A549 (cell line): Measurements from ENCODE around the gene ZNF525.

Source experiments
- CEBPB ChIP-seq, 2 experiments: fragments of >200 bp in 1 of 2; sonication (Bioruptor Twin) in 1 of 2; formaldehyde crosslinking in 1 of 2; IDR thresholded peaks; 2 replicates each; pipeline ENCODE4 v1.6.1; 2012 to 2016
- CTCF ChIP-seq: fragments of >200 bp; sonication (Bioruptor Twin); formaldehyde crosslinking; IDR thresholded peaks from 3 replicates; pipeline ENCODE4 v1.5.1; 2016
- E2F6 ChIP-seq: IDR thresholded peaks from 2 replicates; pipeline ENCODE4 v1.6.1; 2012; ENCODE audit warnings: low read depth, borderline replicate concordance
- EP300 ChIP-seq, 2 experiments: fragments of >200 bp; sonication (Bioruptor Twin); formaldehyde crosslinking; IDR thresholded peaks; 2 replicates in 1 of 2; 3 replicates in 1 of 2; pipeline ENCODE4 v1.6.1; 2016 to 2017
- MAX ChIP-seq: IDR thresholded peaks from 2 replicates; pipeline ENCODE4 v1.6.1; 2012
- MYC ChIP-seq: IDR thresholded peaks from 2 replicates; pipeline ENCODE4 v1.6.1; 2012; ENCODE audit warnings: mild to moderate bottlenecking, inconsistent platforms, low read length, improper control_type of control experiment, borderline replicate concordance
- PBX3 ChIP-seq: IDR thresholded peaks from 2 replicates; pipeline ENCODE4 v1.6.1; 2012
- POLR2A ChIP-seq: IDR thresholded peaks from 2 replicates; pipeline ENCODE4 v1.6.1; 2012; ENCODE audit warnings: mild to moderate bottlenecking, low read length
- RFX5 ChIP-seq: fragments of 450-650 bp; IDR thresholded peaks from 2 replicates; pipeline ENCODE4 v1.7.1; 2014; ENCODE audit warnings: antibody characterized with exemption, mild to moderate bottlenecking, moderate library complexity
- USF2 ChIP-seq: fragments of 450-650 bp; IDR thresholded peaks from 2 replicates; pipeline ENCODE4 v1.6.1; 2014; ENCODE audit warnings: antibody characterized with exemption

GRCh38 chr19:53372196-53372595 lies 6.7 kb downstream of the ZNF525 start:
- no peak for TF ChIP-seq RFX5
- TF ChIP-seq EP300 (IDR thresholded peaks at IDR 0.05): no peak
- no peak for TF ChIP-seq CTCF
- TF ChIP-seq MAX: no peak
- no peak for TF ChIP-seq USF2
- no peak for TF ChIP-seq POLR2A
- no peak for TF ChIP-seq E2F6
- no peak for TF ChIP-seq CEBPB (IDR thresholded peaks at IDR 0.05)
- TF ChIP-seq MYC: no peak
- TF ChIP-seq PBX3: no peak
